Measurements from ENCODE around the gene GRID2.

GRID2 gene

DNA sequence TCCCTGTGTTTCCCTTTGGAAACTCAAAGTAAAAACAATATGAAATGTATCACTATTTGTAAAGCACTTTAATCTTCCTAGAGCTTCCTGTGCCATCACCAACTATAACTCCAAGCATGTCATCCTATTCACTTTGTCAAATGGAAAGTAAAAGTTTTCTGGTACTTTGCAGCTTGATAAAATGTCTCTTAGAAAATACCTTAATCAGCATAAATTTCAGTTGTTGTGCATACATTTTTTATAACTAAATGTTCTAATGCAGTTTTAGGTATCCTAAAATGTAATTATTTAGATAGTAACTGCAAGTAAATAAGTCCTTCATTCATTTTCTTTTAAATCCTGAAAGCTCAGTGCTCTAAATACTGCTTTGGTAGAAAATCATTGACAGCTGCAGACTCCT, 558.7 kb downstream of the GRID2 start:
- no peak for DNase-seq
- intact Hi-C loops (cut with DNase I): no loop called here

DNA sequence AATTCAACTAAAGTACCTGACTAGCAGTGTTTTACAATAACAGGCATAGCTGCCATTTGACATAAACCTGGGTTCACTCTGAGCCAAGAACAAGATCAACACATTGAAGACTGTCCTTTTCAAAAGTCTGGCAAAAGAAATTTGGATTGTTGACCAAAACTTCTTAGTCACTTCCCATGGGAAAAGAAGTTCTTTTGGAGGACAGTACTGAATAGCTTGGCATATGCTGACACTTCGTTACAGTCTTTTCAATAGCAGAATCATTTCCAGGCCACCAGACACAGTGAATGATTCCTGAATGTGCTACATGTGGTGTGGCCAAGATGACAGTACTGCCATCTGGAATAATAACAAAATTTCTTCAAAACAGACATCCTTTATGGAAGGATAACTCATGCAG, 560.3 kb downstream of the GRID2 start:
- DNase-seq: no peak

DNA sequence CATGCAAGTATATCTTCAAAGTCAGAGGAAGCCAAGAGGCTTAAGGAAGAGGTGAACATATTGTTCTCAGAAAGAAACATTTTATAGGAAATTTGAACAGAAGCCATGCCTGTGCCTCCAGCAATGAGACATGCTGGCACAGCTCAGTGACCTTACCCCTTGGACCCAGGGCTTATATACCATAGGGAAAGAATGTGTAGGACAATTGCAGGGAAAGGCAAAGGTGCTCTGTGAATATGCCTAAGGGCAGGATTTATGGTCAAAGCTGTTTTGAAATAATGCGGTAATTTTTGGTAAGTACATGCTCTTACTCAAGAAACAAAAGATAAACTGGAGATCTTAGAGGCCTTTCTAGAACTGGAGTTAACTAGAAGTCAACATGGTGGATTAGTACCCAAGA, 568.8 kb downstream of the GRID2 start:
- DNase-seq: no peak
- intact Hi-C loops (cut with DNase I): no loop called here

More for the DNA sequence above, 560.3 kb downstream of the GRID2 start:
- intact Hi-C loops (cut with DNase I): no loop called here

DNA sequence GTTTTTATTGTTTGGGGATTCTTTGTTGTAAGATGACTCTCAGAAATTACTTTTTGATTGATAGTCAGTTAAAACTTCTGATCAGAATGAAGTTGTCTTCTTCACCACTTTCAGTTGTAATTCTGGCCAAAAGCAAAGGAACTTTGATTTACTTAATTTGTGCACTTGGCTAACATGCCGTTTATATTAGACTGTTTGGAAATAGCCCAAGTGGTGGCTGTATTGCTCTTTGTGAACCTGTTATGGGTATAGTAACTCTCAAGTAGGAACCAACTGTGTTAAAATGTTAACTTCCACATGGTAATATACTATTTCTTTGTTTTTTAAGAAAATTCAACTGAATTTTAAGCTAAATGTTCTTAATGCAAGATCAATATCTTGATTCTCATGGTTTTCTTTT, 581.9 kb downstream of the GRID2 start:
- DNase-seq: no peak
- intact Hi-C loops (cut with DNase I): no loop called here

DNA sequence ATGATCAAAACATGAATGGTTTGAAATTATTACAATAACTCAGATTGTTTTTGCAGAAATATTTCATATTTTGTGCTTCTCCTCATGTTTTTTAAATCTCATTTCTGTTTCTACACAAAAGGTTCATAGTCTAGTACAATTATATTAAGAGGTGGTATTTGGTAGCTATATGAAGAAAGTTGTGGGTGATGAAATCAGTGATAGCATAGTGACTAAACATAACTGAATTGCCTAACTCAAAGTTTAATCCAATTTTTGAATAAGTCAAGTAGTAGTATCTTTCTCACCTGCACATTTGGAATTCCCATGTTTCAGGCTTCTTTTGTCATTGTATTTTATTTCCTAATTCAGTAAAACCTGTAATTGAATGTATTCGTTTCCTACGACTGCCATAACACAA, 648.7 kb downstream of the GRID2 start:
- no peak for DNase-seq
- intact Hi-C loops (cut with DNase I): no loop called here

DNA sequence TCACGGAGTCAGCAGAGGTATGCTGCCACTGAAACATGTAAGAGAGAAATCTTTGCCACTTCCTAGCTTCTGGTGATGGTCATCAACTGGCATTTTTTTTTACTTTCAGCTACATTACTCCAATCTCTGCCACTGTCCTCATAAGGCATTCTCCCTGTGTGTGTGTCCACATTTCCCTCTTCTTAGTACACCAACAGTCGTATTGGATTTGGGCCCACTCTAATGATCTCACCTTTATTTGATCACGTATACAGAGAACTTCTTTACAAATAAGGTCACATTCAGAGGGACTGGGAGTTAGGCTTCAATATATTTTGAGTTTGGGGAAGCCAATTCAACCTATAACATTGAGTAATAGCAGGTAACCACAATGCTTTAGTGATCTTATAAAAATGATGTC, 649.1 kb downstream of the GRID2 start:
- intact Hi-C loops (cut with DNase I): no loop called here

DNA sequence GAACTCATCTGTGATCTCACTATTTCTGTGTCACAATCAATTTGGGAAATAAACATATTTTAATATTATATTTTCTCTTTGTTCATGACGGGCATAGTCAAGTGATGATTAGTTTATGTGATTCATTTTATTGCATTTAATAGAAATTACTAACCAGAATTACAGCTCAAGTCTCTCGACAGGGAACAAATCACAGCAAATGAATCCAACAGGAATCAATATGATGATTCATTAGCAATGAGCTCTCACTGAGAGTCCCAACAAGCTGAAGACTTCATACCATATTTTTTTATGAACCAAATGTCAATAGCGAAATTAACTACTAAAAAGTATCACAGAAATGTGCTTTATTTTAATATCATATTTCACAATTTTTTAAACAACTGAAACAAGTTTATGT, 649.7 kb downstream of the GRID2 start:
- DNase-seq: no peak
- intact Hi-C loops (cut with DNase I): no loop called here

More for the DNA sequence above, 649.1 kb downstream of the GRID2 start:
- DNase-seq: no peak

DNA sequence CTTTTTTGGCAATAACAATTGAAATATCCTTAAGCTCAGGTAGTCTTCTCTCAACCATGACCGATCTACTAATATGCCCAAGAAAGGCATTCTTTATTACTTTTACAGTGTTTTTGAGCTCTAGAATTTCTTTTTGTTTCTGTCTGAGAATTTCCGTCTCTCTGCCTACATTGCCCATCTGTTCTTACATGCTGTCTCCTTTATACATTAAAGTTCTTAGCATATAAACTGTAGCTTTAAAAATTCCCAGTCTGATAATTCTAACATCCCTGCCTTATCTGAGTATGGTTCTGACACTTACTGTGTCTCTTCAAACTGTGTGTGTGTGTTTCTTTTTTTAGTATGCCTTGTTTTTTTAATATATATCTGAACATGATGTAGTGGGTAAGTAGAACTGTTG, 658.1 kb downstream of the GRID2 start:
- intact Hi-C loops (cut with DNase I): no loop called here
- DNase-seq: no peak

DNA sequence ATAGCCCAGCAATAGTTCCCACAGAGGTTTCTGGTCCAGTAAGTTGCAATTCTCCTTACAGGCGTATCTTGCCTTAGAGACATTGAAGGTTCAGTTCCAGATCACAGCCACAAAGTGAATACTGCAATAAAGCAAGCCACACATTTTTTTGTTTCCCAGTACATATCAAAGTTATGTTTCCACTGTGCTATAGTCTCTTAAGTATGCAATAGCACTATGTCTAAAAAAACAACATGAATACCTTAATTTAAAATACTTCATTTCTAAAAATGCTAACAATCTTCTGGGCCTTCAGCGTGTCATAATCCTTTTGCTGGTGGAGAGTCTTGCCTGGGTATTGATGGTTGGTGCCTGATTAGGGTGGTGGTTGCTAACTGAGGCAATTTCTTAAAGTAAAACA, 659.1 kb downstream of the GRID2 start:
- intact Hi-C loops (cut with DNase I): no loop called here
- no peak for DNase-seq

DNA sequence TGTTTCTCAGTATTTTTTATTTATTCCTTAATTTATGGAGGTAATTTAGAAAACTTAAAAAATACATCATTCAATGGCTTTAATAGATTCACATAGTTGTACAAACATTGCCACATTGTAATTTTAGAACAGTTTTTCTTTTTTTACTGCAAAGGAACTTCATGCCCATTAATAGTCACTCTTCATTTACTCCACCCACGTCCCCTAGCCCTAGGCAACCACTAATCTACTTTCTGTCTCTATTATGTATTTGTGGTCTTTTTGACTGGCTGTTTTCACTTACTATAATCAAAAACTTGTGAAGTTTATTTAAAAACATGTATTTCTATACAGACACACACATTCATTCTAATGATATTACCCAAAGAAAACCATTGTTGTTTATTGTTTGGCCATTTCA, 664.8 kb downstream of the GRID2 start:
- DNase-seq: no peak
- intact Hi-C loops (cut with DNase I): no loop called here

DNA sequence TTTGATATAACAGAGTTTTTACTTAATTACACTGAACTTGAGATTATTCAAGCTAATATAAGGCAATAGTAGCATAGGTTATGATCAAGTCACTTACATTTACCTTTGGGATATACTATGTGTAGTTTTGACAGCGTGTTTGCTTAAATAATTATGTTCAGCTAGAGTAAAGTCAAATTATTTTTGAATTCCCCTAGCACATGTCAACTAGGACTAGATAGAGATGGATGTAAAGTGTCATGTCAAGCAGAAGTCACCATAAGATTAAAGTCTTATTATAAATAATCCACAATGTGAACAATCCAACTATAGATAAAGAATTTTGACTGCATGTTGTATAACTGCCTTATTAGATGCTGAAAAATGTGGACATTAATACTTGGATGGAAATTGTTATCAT, 665.2 kb downstream of the GRID2 start:
- intact Hi-C loops (cut with DNase I): no loop called here
- no peak for DNase-seq

DNA sequence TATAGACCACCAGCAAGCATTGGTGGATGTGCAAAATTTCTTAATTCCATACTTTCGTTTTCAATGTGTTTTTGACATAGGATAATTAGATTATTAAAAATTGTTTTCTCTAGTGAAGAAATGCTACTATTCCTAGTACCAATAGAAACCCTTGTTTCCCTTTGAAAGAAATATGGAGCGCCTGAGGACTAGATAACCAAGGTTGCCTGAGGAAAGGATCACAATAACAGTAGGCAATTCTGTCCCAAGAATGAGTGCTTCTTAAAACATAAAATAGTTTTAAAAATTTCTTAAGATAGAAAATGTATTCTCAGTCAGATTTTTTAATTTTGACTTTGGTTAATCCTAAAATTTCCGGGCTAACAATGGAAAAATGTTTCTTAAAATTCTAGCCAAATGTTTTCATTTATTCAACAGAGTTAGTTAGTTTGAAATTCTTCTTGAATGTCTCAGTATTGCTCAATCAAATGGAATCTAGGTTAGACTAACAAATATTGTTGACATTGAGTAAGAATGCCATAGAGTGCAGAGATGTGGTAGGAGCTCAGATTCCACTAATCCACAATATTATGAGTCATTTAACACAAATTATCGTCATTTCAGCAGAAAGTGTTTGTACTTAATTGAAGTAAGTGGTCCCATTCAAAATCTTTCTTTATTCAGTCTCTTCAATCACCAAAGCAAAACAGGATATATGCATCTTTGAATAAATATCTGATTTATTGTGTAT, 666.0 kb downstream of the GRID2 start:
- no peak for DNase-seq
- intact Hi-C loops (cut with DNase I): no loop called here

DNA sequence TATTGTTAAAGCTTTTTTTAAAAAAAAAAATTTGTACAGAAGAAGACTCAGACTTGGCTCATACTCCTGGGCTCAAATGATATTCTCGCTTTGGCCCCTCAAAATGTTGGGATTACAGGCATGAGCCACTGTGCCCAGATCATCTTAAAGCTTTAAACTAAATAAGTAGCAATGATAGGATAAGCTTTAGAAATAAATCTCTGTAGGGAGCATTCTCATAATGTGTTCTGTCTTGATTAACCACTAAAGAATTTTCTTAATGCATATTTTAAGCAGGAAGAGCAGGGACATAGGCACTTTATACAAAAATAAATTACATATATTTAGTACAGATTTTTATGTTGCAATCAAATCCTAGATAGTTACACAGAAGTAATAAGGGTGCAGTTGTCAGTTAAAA, 667.2 kb downstream of the GRID2 start:
- DNase-seq: no peak
- intact Hi-C loops (cut with DNase I): no loop called here

DNA sequence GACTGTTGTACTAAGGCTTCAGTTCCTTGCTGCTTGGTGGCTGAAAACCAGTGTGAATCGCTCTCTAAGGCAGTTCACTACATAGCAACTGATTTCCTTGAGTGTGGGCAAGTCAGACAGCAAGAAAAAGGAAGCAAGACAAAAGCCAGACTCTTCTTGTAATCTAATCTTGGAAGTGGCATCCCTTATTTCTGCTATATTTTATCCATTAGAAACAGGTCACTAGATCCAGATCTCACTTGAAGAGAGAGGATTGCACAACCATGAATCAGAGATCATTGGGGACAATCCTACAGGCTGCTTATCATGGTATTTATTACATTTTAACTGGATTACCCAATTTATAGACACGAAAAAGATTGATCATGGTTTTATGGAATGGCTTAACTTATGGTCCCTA, 684.5 kb downstream of the GRID2 start:
- intact Hi-C loops (cut with DNase I): no loop called here
- DNase-seq: no peak

DNA sequence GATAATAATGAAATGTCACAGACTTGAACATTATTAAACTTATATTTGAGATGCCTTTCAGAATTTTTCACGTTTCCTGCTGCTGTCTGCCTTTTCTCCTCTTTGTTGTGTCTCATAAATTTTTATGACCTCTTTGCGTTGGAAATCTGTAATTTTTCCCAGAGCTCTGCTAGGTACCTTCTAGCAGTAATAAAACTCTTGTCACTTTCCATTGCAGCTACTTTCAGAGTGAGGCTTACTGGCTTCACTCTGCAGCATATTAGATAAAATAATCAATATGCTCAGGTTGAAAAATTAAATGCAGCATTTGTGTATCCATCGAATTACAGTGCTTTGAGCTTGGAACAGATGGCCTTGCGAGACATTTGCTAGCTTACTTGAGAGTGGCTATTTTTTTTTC, 689.0 kb downstream of the GRID2 start:
- no peak for DNase-seq
- intact Hi-C loops (cut with DNase I): no loop called here

DNA sequence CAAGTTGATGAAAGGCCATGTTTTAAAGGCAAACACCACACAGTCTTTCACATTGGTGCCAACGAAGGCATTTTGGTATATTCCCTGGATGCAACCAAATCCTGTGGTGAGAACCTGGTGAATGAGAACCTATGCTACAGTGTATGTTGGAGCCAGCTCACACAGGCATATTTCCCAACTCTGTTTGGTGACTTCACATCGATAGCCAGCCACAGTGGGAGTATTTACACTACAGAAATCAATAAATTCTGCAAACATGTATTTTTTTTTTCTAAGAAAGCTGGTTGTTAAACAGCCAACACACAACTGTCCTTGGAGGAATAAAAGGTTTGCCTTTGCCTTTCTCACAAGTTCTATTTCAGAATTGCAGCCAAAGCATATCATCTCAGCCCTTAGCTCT, 691.0 kb downstream of the GRID2 start:
- intact Hi-C loops (cut with DNase I): no loop called here

DNA sequence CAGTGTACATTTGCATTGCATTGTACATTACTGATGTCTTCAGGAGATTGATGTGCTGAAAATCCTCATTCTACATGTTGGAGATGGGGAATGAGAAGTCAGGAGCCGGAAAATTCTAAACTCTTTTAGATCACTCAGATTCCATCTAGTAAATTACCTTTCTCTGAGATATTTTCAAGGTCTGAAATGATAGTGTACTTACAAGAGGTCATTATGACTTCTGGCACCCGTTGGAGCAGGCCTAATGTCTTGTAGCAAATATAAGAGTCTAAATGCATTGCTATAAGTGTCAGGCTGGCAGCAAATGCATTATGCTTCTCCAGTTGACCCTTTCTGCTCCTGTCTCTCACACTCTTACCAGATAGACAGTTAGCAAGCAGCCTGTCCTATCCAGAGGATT, 692.8 kb downstream of the GRID2 start:
- intact Hi-C loops (cut with DNase I): no loop called here

More for the DNA sequence above, 691.0 kb downstream of the GRID2 start:
- DNase-seq: no peak

DNA sequence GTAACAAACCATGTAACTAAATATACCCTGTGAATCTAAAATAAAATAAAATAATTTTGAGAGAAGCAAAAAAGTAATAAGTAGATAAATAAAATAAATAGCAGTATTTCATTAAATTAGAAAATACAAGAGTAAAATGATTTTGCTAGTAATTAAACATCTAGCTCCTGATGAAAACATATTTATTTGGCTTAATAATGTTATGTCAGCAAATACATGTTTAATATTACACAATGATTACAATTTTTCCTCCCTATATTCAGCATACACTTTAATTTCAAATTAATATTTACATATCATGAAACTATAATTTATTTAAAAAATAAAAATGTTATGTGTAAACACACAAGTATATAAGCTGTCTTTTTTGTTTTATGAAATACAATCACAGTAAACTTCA, 697.1 kb downstream of the GRID2 start:
- intact Hi-C loops (cut with DNase I): no loop called here

More for the DNA sequence above, 692.8 kb downstream of the GRID2 start:
- no peak for DNase-seq

DNA sequence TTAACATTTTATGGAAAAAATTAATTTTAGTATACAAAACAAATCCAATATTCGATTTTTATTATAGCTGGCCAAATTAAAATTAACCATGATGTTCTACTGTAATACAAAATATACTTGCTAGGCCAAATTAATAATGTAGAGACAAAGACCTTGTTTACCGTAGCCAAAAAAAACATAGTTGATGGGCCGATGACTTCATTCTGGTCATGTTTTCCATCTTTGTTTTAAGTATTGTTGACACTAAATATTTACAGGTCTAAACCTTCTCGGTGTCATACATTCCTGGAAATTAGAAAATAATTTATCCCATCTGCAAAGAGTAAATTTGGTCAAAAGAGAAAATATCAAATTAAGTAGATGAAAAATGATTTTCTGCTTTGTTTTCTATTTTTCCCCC, 698.5 kb downstream of the GRID2 start:
- intact Hi-C loops (cut with DNase I): no loop called here
- no peak for DNase-seq

More for the DNA sequence above, 697.1 kb downstream of the GRID2 start:
- DNase-seq: no peak

DNA sequence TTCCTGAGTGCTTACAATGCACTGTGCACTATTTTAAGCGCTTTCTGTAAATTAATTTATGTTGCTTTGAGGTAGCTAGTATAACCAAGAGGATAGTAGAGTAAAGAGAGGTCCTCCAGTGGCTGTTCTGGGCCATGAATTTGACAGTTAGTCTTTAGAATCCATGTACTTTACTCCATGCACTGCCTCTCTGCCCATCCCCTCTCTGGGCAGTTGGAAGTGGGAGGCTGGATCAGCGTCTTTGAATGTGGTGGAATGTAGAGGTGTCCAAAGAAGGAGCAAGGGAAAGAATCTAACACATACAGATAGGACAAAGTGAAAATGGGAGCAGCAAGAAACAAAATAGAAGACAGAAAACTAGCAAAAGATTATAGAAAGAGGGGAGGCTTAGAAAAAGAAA, 712.6 kb downstream of the GRID2 start:
- no peak for DNase-seq
- intact Hi-C loops (cut with DNase I): no loop called here

DNA sequence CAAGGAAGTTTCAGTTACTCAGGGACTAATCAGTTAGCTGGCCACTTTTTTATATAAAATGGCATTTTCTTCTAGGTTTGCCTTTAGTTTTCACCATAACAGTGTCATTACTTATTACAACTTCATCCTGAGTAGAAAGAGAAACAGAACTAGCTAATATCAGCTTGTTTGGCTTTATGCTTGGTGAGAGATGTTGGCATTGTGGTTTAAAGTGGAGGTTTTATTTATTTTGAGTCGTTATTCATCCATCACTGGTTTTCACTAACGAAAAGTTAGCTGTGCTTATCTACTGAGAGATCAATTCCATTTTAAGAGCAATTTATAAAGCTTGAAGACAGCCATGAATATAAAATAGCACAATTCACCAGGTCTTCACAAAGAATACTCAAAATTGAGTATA, 714.5 kb downstream of the GRID2 start:
- intact Hi-C loops (cut with DNase I): no loop called here

DNA sequence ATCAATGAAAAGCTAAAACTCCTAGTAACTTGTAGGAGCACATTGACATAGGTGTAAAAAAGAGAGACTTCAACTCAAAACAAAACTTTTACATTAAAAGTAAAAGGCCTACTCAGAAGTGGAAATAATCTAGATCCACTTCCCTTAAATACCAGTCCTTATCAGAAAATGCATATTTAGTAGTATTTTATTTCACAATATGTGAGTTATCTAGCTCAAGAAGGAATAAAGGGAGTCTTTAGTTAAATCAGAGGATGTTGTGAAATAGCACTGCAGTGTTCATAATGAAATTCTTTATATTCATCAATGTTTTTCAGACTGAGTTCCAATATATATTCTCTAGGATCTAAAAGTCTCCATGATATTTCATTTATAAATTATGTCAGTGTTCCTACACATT, 715.0 kb downstream of the GRID2 start:
- no peak for DNase-seq
- intact Hi-C loops (cut with DNase I): no loop called here

More for the DNA sequence above, 714.5 kb downstream of the GRID2 start:
- no peak for DNase-seq

DNA sequence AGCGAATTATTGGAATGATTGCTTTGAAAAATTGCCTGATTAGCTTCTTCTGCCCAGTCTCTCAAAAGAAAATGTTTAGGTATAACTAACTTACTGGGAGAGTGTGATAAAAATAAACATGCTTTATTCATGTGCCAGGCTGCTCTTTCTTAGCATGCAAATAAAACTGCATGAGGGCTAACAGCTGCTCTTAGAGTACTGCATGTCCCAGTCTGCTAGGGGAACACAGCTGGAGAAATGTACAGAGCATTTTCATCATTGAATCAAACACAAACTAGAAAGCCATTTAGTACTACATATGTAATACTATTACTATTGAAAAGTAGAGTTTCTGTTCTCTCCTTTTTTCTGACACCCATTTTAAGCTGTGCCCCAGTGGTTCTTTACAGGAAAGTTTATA, 726.0 kb downstream of the GRID2 start:
- no peak for DNase-seq
- intact Hi-C loops (cut with DNase I): no loop called here
